OCI-LY7 (cell line): Measurements from ENCODE around the gene TNXB. TPM values are rescaled to one million over a fixed set of nuclear protein-coding genes. Genes with fewer than 3 reads are reported as not detected.

Source experiments
- BruUV-seq: library from RNA; stranded (reverse); fragments of 400-500 nt; replicated peaks from 2 replicates; lab custom pipeline; 2021; lab: Mats Ljungman, UMichigan
- CTCF ChIA-PET: fragments of 300-600 bp; sonication (Branson Sonifier 250); formaldehyde crosslinking; loops from one replicate; lab custom pipeline; 2022; ENCODE audit warnings: antibody characterized with exemption; ENCODE audit not compliant: unreplicated experiment; lab: Charles Lee
- POLR2A ChIA-PET: fragments of 300-600 bp; sonication (Branson Sonifier 250); formaldehyde crosslinking; loops from one replicate; lab custom pipeline; 2022; ENCODE audit warnings: antibody characterized with exemption; lab: Charles Lee
- DNase-seq: peaks from one replicate; pipeline ENCODE4 v3.0.0-alpha.2; 2015; ENCODE audit warnings: low spot score
- H2AFZ ChIP-seq: fragments of 200-600 bp; sonication (generic), shearing (Covaris generic); 2 replicates; pipeline ENCODE4 v1.6.1; 2014; ENCODE audit warnings: mild to moderate bottlenecking, antibody characterized with exemption, low read length, moderate library complexity
- H3K27ac ChIP-seq: fragments of 200-600 bp; sonication (generic); 2 replicates; pipeline ENCODE4 v1.5.1; 2014; ENCODE audit warnings: mixed run types, low read depth, mild to moderate bottlenecking, moderate library complexity, low read length, inconsistent platforms; ENCODE audit not compliant: poor library complexity, severe bottlenecking
- H3K36me3 ChIP-seq: fragments of 200-600 bp; sonication (generic); 2 replicates; pipeline ENCODE4 v1.6.1; 2014; ENCODE audit warnings: mild to moderate bottlenecking, antibody characterized with exemption, low read length, moderate library complexity, mixed read lengths; ENCODE audit not compliant: insufficient read depth
- H3K4me1 ChIP-seq: fragments of 200-600 bp; sonication (generic); 2 replicates; pipeline ENCODE4 v1.5.1; 2014; ENCODE audit warnings: mild to moderate bottlenecking, low read length; ENCODE audit not compliant: insufficient read depth, poor library complexity, severe bottlenecking
- H3K4me2 ChIP-seq: fragments of 200-600 bp; sonication (generic); 2 replicates; pipeline ENCODE4 v1.6.1; 2014; ENCODE audit warnings: mild to moderate bottlenecking, low read length
- H3K4me3 ChIP-seq: fragments of 200-600 bp; sonication (generic); 2 replicates; pipeline ENCODE4 v1.5.1; 2014; ENCODE audit warnings: mild to moderate bottlenecking, low read depth, low read length; ENCODE audit not compliant: poor library complexity, severe bottlenecking
- H3K79me2 ChIP-seq: fragments of 200-600 bp; sonication (generic); 2 replicates; pipeline ENCODE4 v1.6.1; 2016; ENCODE audit warnings: low read depth, mild to moderate bottlenecking, low read length, moderate library complexity, mixed read lengths; ENCODE audit not compliant: insufficient read depth
- H3K9me2 ChIP-seq: fragments of 200-600 bp; sonication (generic); 2 replicates; pipeline ENCODE4 v1.6.1; 2016; ENCODE audit warnings: mild to moderate bottlenecking, low read length, mixed read lengths; ENCODE audit not compliant: insufficient read depth
- H3K9me3 ChIP-seq: fragments of 200-600 bp; sonication (generic); 2 replicates; pipeline ENCODE4 v1.6.1; 2014; ENCODE audit warnings: mild to moderate bottlenecking, mixed run types, low read length, mixed read lengths
- H4K20me1 ChIP-seq: fragments of 200-600 bp; sonication (generic); 2 replicates; pipeline ENCODE4 v1.6.1; 2014; ENCODE audit warnings: mild to moderate bottlenecking, antibody characterized with exemption, low read length, moderate library complexity, mixed read lengths; ENCODE audit not compliant: insufficient read depth
- EZH2phosphoT487 ChIP-seq: fragments of 200-600 bp; sonication (generic); IDR thresholded peaks from 2 replicates; pipeline ENCODE4 v1.6.1; 2018; ENCODE audit warnings: low read depth, borderline replicate concordance, mild to moderate bottlenecking, mixed run types, antibody characterized with exemption, low read length, moderate library complexity, mixed read lengths
- intact Hi-C: fragments of 100-400 bp; cut with micrococcal nuclease; formaldehyde crosslinking; loops from one replicate; pipeline ENCODE4 v1.10.0; 2022; ENCODE audit not compliant: unreplicated experiment
- total RNA-seq, 2 experiments: library from RNA; depleted of rRNA in 1 of 2; stranded (reverse); fragments of >200 nt in 1 of 2; shearing (Covaris generic) in 1 of 2; gene quantifications; 2 replicates each; pipeline ENCODE4 v1.2.3, GENCODE V29; 2014 to 2022
- TF ChIP-seq, protein P1 (sequence below): fragments of 200-600 bp; sonication (generic); conservative IDR thresholded peaks from 2 replicates; pipeline ENCODE4 v1.5.1; 2014; ENCODE audit warnings: mild to moderate bottlenecking, antibody characterized with exemption, low read length, moderate library complexity, mixed read lengths

Gene TNXB
- total RNA-seq, 2 experiments from 2014 or later: 1.7 to 9.2 TPM

DNA sequence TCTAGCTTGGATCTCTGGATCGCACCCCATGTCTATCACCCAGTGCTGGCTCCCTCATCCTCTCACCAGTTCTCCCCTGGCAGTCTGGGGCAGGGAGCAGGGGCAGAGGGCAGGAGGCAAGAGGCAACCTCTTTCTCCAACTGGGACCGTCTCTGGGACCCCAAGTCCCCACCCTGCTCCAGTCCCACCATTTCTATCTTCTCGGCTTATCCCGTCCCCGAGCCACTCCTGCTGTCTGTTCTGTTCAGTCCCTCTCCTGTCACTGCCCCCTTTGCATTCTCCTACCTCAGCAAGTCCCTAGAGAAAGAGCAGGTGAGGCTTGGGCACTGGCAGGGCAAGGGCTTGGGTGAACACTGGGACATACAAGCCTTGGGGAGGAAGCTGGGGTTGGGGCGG lies 625 bp upstream of the TNXB start:
- Histone ChIP-seq H3K9me3 (no peaks in the 10 kb centered on the region), H4K20me1 (no peaks in the 10 kb centered on the region; the same call in 1 of the 2 replicates), H3K27ac (no peak overlapping the region), H3K79me2 (no peaks in the 10 kb centered on the region), H3K4me3 (no peak overlapping the region), H3K4me1 (no peaks in the 10 kb centered on the region), H3K4me2 (no peak overlapping the region), H3K36me3 (peaks cover 6% of the 10 kb centered on the region; the same call in 1 of the 2 replicates), H2AFZ (no peak overlapping the region), H3K9me2 (no peaks in the 10 kb centered on the region)
- no peak for TF ChIP-seq EZH2phosphoT487
- TF ChIP-seq, protein P1, sequence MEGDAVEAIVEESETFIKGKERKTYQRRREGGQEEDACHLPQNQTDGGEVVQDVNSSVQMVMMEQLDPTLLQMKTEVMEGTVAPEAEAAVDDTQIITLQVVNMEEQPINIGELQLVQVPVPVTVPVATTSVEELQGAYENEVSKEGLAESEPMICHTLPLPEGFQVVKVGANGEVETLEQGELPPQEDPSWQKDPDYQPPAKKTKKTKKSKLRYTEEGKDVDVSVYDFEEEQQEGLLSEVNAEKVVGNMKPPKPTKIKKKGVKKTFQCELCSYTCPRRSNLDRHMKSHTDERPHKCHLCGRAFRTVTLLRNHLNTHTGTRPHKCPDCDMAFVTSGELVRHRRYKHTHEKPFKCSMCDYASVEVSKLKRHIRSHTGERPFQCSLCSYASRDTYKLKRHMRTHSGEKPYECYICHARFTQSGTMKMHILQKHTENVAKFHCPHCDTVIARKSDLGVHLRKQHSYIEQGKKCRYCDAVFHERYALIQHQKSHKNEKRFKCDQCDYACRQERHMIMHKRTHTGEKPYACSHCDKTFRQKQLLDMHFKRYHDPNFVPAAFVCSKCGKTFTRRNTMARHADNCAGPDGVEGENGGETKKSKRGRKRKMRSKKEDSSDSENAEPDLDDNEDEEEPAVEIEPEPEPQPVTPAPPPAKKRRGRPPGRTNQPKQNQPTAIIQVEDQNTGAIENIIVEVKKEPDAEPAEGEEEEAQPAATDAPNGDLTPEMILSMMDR: no peak
- BruUV-seq: no TSS peak
- CTCF ChIA-PET: no interaction called here
- intact Hi-C loops: no loop called here
- DNase-seq: no peak
- POLR2A ChIA-PET: interaction anchor here (0.7 kb wide), 1 partner anchor 18 kb away, joined by 3 read pairs; no protein-coding TSS in a partner anchor

DNA sequence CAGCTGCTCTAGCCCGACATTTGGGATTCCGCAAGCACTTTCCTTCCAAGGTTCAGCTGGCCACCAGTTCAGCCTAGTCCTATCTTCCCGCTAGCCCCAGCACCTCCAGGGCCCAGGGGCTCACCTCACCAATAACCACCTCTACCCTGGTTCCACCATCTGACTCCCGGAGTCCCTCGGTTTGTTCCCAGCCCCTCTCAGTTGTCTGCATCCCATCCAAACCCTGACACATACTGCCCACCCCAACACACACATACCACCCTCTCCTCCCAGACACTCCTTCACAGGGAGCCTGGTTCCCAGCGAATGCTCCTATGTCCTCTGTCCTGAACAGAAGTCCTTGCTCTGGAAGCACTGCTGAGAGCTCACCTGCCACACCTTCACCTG lies 418 bp downstream of the TNXB start:
- Histone ChIP-seq H3K4me2 (no peak overlapping the region), H3K36me3 (no peaks in the 10 kb centered on the region; the same call in 1 of the 2 replicates), H2AFZ (no peak overlapping the region), H3K4me3 (no peak overlapping the region), H3K4me1 (no peaks in the 10 kb centered on the region), H3K79me2 (no peaks in the 10 kb centered on the region), H3K27ac (no peak overlapping the region), H3K9me3 (no peaks in the 10 kb centered on the region), H3K9me2 (no peaks in the 10 kb centered on the region), H4K20me1 (no peaks in the 10 kb centered on the region; the same call in 1 of the 2 replicates)
- no peak for TF ChIP-seq EZH2phosphoT487
- TF ChIP-seq, protein P1: no peak
- POLR2A ChIA-PET: interaction anchor here (0.5 kb wide), 1 partner anchor 24 kb away, joined by 3 read pairs; no protein-coding TSS in a partner anchor
- CTCF ChIA-PET: no interaction called here
- intact Hi-C loops: no loop called here
- DNase-seq: no peak
- BruUV-seq: no TSS peak

- ChIA-PET CTCF (no interaction called here), POLR2A (no interaction called here)
- Histone ChIP-seq H4K20me1 (no peaks in the 10 kb centered on the region; the same call in 1 of the 2 replicates), H3K27ac (no peak overlapping the region), H3K9me2 (no peaks in the 10 kb centered on the region), H3K4me3 (no peak overlapping the region), H3K79me2 (no peaks in the 10 kb centered on the region), H3K4me1 (no peaks in the 10 kb centered on the region), H3K4me2 (no peak overlapping the region), H3K9me3 (no peaks in the 10 kb centered on the region), H2AFZ (no peak overlapping the region), H3K36me3 (no peaks in the 10 kb centered on the region)
- BruUV-seq: no TSS peak
- DNase-seq: no peak
- TF ChIP-seq, protein P1: no peak
- no peak for TF ChIP-seq EZH2phosphoT487
- intact Hi-C loops: no loop called here
Observed at GRCh38 chr6:32108094-32108627, 977 bp downstream of the TNXB start.
